Frontal cortex (tissue), 4 donors: ENCODE measurements around the gene EPHX1. TPM values are rescaled to one million over a fixed set of nuclear protein-coding genes. Genes with fewer than 3 reads are reported as not detected.
"Not testable (repeated sequence)": the region's sequence is repeated elsewhere in the genome, so short reads cannot be mapped to it uniquely, and the experiment has no call there.

Experiments
- DNase-seq, 2 donors: peaks; one replicate each; pipeline ENCODE4 v3.0.0; 2012; ENCODE audit warnings: low spot score in 2 of 2
- FAIRE-seq: peaks from 2 replicates; lab custom pipeline; 2012; peaks lifted over from hg19 to GRCh38; lab: Jason Lieb, UNC
- total RNA-seq: library from RNA; depleted of rRNA; stranded (reverse); fragments of >200 nt; gene quantifications from one replicate; pipeline ENCODE4 v1.2.3, GENCODE V29; 2014
- donor health status: control.
- donor health status: control.
- donor health status: control.

The EPHX1 gene
- total RNA-seq, 1 donor from 2014 or later: 4.5 TPM

- DNase-seq (no peak), FAIRE-seq (no peak)
Observed at GRCh38 chr1:225875044-225875815, 65.3 kb downstream of the EPHX1 start.

GRCh38 chr1:225876900-225877510 lies 67.1 kb downstream of the EPHX1 start:
- DNase-seq: no peak
- FAIRE-seq: no peak

DNA sequence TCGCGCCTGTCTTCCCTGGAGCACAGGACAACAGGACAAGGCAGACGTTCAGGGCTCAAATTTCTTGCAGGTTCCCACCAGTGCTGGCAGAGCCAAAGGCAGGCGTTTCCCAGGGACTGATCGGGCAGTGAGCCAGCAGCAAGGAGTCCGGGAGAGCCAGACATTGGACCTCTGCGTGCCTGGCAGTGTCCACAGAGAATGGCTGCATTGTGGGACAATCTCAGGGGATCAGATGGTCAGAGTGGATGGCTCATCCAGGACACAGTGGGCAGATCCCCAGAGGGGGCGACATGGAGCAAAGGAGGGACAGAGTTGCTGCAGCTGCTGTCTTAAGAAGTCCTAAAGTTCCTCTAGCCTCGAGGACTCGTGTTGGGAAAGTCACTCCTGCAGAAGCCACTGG lies 67.7 kb downstream of the EPHX1 start:
- no peak for FAIRE-seq
- peak in 1 of 2 donors; percentile 64 for DNase-seq

DNA sequence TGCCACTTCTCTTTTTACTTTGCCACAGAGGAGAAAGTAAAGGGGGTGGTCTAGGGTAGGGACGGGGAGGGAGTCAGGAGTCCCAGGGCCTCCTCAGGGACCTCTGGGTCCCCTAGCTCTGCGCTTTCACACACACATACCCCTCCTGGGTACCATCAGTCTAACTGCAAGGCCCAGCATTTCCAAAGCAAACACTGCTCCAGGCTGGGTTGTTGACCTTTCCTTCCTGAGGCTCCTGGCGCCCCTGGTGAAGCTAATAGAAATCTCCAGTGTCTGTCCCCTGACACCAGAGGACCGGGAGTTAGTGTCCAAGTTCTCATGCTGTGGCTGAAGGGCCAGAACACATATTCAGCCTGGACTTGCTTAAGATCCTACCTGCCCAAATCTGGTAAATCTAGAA lies 68.4 kb downstream of the EPHX1 start:
- DNase-seq (no peak), FAIRE-seq (no peak)

GRCh38 chr1:225879521-225880221 lies 69.7 kb downstream of the EPHX1 start:
- DNase-seq (no peak), FAIRE-seq (no peak)

- FAIRE-seq (no peak), DNase-seq (peak; percentile 56 to 70)
Observed at GRCh38 chr1:225880222-225880588, 70.3 kb downstream of the EPHX1 start.

DNA sequence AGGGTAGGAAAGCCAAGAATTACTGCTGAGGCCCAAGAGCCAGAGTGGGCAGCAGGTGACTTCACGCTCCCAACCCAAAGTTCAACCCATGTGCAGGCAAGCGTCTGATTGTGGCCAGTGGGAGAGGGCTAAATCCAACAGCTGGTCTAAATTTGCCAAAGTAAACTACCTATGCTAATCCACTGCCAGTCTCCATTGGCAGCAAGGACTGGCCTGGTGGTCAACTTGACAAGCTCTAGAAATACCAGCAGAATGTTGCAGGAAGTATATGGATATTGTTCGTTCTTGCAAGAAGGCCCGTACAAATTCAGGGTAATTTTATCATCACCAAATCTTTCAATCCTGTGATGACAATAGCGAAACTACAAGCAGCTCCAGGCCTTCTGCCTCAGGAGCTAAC lies 70.7 kb downstream of the EPHX1 start:
- no peak for DNase-seq
- no peak for FAIRE-seq

DNA sequence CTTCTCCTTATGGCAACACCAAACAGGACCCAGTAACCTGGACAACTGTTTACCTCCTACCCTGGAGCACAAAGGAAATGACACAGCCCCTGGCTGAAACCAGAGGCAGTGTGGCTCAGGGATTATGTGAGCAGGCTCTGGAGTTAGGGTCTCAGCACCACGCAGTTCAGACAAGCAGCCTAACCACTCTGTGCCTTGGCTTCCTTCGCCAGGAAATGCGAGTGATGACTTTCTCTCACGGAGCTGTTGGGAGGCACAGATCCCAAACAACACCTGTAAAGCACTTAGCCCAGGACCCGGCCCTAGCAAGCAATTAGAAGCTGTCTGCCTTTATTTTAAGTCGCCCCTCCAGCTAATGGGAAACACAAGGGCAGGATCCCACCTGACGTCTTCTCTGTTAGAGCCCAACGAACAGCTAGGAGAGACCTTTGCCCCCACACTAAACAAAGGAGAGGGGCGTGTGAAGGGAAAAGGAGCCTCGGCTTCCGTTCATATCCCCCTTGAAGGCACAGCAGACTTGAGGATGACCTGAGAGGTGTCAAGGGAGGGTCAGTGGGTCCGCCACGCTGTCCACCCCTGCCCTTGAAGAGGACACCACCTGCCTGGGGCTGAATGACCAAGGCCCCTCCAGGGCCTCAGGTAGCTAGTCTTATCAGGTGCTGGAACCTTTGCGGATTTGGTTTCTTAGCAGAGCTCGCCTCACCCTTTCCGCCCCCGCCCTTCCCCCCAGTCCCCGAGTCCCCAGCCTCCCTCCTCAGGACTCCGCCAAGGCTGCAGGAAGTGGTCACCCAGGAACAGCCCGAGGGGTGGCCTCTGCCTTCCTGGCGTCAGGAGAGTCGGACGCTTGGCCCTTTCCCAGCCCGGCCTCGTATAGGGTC lies 71.4 kb downstream of the EPHX1 start:
- FAIRE-seq: no peak
- no peak for DNase-seq

DNA sequence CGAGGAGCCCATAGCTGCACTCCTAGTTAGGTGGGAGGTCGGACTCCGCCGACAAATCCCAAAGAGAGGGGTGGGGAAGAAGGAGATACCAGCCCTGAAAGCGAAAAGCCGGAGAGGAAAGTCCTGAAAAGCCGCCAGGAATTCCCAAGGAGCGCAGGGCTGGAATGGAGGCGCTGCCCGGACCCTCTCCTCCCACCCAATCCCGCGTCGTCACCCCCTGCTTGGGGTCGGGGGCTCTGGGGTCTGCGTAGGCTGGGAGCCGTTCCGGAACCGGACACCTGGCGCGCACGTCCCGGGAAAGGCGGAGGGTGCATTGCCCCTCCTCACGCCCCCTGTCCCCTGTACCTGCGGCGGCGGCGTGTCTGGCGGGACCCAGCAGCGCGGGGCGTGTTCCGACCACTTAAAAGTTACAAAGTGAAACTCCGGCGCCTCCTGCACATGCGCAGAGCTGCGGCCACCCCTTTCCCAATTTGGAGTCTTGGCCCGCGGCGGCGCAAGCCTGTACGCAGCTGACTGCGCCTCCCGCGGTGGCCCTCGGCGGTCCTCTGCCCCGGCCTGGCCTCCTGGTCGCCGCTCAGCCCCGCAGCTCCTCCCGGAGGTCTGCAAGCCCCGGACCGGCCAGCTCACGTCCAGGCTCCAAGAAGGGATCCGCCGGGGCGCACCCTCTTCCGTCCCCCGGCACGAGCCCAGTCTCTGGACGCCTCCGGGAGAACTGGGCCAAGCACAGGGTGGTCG lies 72.2 kb downstream of the EPHX1 start, which contains the start of gene TMEM63A:
TSS of gene TMEM63A (minus strand) at position 422 of the 735 bp plus-strand sequence. CDS start 4,800 bp downstream, outside the sequence.
- FAIRE-seq: no peak
- peak; percentile 96 for DNase-seq

GRCh38 chr1:225882694-225883615 lies 73.0 kb downstream of the EPHX1 start:
- DNase-seq (peak; percentile 65 to 72), FAIRE-seq (no peak)

GRCh38 chr1:225883616-225884265 lies 73.8 kb downstream of the EPHX1 start:
- DNase-seq (no peak), FAIRE-seq (no peak)

DNA sequence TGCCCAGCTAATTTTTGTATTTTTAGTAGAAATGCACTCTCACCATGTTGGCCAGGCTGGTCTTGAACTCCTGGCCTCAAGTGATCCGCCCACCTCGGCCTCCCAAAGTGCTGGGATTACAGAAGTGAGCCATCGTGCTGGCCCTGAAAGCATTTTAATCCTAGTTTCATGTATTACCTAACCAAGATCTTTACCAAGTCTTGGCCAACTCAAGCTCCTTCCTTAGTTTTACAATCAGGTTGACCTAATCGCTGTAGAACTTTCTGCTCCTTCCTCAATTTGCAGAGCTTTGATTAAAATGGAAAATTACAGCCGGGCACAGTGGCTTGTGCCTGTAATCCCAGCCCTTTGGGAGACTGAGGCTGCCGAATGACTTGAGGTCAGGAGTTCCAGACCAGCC lies 75.4 kb downstream of the EPHX1 start:
- DNase-seq (no peak), FAIRE-seq (no peak)

GRCh38 chr1:225886159-225887029 lies 76.5 kb downstream of the EPHX1 start:
- FAIRE-seq (no peak), DNase-seq (no peak)

DNA sequence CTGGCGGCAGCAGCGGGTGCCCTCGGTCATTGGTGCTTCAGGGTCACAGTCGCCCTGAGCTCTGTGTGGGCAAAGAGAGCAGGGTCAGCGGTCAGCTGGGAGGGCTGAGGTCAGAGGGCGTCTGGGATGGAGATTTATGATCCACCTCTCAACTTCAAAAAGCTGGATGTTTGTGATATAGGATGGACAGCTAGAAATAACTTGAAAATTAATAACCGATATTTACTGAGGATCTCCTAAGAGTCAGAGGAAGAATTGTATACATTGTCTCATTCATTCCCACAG lies 77.0 kb downstream of the EPHX1 start:
- no peak for DNase-seq

DNA sequence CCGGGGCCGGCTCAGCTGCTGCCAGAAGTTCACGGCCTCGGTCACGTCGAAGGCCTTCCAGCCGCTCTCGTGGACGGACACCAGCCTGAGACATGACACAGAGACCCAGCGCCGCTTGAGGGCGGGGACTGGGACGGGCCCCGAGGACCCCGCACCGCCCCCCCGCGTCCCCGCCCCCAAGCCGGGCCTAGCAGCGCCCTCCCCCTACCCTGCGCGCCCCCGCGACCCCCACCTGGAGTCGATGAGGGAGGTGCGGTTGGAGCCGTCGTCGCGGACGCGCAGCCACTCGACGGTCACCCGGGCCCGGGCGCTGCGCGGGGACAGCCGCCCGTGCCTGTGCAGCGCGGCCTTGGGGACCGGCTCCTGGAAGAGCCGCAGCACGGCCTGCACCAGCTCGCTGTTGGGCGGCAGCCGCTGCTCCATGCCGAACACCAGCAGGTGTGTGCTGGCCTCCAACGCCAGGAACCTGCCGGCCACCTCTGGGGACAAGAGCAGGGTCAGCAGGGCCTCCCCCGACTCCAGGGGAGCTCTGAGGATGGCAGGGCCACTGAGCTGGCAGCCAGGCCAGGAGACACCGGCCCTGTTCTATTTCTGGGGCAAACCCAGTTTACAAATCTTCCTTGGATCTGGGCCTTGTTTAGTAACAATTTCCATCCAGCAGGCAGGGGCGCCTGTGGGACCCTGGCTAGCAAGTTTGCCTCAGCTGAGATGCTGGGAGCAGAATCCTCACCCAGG lies 77.8 kb downstream of the EPHX1 start:
- FAIRE-seq, DNase-seq: not testable (repeated sequence)

More for the DNA sequence above, 77.0 kb downstream of the EPHX1 start:
- FAIRE-seq: no peak

DNA sequence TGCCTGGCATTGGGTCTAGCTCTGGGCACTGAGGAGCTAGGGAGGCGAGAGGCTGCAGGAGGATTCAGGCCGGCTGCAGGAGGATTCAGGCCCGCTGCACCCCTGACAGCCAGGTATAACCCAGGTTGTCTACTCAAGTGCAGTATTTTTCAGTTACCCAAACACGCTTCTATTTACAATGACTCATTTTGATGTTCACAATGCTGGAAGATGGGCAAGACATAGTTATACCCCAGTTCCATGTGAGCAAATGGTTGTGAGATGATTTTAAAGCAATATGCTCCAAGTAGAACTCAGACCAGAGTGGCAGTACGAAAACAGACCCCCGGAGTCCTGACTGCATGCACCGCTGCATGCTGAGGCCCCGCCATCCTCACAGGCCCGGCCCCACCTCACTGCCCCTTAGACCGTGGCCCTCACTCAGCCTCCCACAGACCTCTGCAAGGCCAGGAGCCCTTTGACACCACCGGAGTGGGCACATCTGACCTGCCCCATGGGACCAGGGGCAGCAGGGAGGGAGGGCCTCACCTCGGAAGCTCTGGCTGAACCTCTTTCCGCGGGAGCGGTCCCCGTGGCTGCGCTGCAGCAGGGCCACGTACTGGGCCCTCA lies 78.5 kb downstream of the EPHX1 start:
- no peak for DNase-seq
- no peak for FAIRE-seq
